ENCODE results near the gene PIGU.

The PIGU gene

DNA sequence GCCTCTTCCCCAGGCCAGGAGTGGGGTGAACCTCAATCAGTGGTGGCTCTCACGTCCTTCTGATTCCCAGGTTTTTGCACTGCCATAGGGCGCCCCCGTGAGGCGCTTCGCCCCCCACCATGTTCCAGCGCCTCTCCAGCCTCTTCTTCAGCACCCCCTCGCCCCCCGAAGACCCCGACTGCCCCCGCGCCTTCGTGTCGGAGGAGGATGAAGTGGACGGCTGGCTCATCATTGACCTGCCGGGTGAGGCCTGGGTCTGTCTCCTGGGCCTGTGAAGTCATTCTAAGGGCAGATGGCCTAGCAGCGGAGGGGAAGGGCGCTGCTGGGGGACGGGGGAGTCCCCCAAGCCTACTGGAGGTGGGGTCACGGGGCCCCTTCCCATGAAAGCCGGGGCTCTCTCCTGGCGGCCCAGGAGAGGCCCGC is 31.7 kb upstream of the PIGU start:
- TF ChIP-seq POLR2AphosphoS5 (IDR thresholded peaks at IDR 0.05; ENCODE audit: low read depth, low read length) (no peak), REST (IDR thresholded peaks at IDR 0.05; ENCODE audit: insufficient read depth in 1 of 2, low read depth in 2 of 2, low read length in 2 of 2) (no peak), FOXP2 (optimal IDR thresholded peaks at IDR 0.05; ENCODE audit: borderline replicate concordance, extremely low read depth, extremely low read length, insufficient read depth) (no peak), SIN3A (IDR thresholded peaks at IDR 0.05; ENCODE audit: borderline replicate concordance, insufficient read depth, low read length) (no peak), TAF1 (IDR thresholded peaks at IDR 0.05; ENCODE audit: borderline replicate concordance, insufficient read depth, low read length) (no peak)

GRCh38 chr20:34706912-34707784 is 30.3 kb upstream of the PIGU start:
- TF ChIP-seq SIN3A (IDR thresholded peaks at IDR 0.05; ENCODE audit: borderline replicate concordance, insufficient read depth, low read length), result no peak
- TF ChIP-seq POLR2AphosphoS5 (IDR thresholded peaks at IDR 0.05; ENCODE audit: low read depth, low read length), result no peak
- no peak for TF ChIP-seq REST (IDR thresholded peaks at IDR 0.05; ENCODE audit: insufficient read depth in 1 of 2, low read depth in 2 of 2, low read length in 2 of 2)
- no peak for TF ChIP-seq TAF1 (IDR thresholded peaks at IDR 0.05; ENCODE audit: borderline replicate concordance, insufficient read depth, low read length)
- no peak for TF ChIP-seq FOXP2 (optimal IDR thresholded peaks at IDR 0.05; ENCODE audit: borderline replicate concordance, extremely low read depth, extremely low read length, insufficient read depth)

DNA sequence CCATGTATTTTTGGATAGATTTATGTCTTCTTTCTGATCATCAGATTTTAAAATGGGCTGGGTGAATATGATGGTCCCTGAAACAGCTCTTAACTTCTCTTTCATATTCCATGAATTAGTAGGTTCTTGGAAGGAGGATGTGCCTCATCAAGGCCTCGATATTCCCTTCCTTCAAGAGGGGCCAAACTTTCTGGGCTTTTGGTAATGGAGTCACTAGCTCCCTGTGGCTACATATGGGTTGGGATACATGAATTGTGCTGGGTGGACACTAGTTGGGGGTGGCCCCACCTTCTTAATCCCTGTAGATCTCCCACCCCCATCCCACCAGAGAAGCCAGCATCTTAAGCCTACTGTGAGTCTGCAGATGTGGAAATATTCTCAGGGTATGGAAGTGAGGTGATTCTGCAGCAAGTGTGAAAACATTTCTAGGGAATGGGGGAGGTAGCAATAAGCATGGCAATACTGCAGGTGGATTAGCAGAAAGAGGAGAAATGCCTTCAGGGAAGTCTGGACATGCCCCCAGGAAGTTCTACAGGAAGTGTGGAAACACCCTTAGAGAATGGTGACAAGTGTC is 29.5 kb upstream of the PIGU start:
- no peak for TF ChIP-seq SIN3A (IDR thresholded peaks at IDR 0.05; ENCODE audit: borderline replicate concordance, insufficient read depth, low read length)
- TF ChIP-seq REST (IDR thresholded peaks at IDR 0.05; ENCODE audit: insufficient read depth in 1 of 2, low read depth in 2 of 2, low read length in 2 of 2), result no peak
- TF ChIP-seq FOXP2 (optimal IDR thresholded peaks at IDR 0.05; ENCODE audit: borderline replicate concordance, extremely low read depth, extremely low read length, insufficient read depth), result no peak
- TF ChIP-seq POLR2AphosphoS5 (IDR thresholded peaks at IDR 0.05; ENCODE audit: low read depth, low read length), result no peak
- TF ChIP-seq TAF1 (IDR thresholded peaks at IDR 0.05; ENCODE audit: borderline replicate concordance, insufficient read depth, low read length), result no peak

DNA sequence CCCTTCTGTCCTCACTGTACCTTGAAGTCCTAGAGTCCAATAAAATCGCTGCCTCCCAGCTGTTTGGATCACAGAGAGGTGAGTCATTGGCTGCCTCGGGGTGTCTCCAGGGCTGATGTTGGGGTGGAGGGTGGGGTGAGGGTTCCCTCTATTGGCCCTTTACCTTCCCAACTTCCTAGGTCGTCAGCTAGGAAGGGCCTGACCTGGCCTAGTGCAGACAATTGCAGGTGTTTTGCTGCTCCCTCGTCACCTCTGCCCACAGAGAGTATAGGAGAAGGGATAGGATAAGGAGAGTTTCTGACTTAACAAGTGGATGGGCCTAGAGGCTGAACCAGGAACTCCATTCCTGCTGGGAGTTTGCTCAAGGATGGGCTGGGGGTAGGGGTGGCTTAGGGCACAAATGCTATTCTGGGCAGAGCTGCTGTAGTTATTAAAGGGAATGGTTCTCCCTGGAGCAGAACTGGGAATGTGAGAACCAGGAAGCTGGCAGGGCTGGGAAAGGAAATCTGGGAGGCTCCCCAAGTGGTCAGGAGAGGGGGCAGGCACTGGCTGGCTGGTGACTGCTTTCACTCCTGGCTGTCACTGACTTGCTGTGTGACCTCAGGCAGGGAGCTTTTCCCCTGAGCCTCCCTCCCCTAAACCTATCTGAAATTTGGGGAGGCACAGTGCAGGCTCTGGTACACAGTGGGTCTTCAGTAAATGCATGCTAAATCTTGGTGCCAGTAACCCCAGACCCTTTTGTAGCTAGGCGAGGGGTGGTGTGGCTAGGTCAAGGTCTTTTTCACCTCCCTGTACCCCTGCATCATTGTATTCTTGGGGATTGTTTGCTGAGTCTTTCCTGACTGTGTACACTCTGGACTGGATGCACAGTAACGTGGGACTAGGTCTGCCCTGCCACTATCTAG is 28.8 kb upstream of the PIGU start:
- TF ChIP-seq FOXP2 (optimal IDR thresholded peaks at IDR 0.05; ENCODE audit: borderline replicate concordance, extremely low read depth, extremely low read length, insufficient read depth) (no peak), REST (IDR thresholded peaks at IDR 0.05; ENCODE audit: insufficient read depth in 1 of 2, low read depth in 2 of 2, low read length in 2 of 2) (no peak), POLR2AphosphoS5 (IDR thresholded peaks at IDR 0.05; ENCODE audit: low read depth, low read length) (no peak), SIN3A (IDR thresholded peaks at IDR 0.05; ENCODE audit: borderline replicate concordance, insufficient read depth, low read length) (no peak), TAF1 (IDR thresholded peaks at IDR 0.05; ENCODE audit: borderline replicate concordance, insufficient read depth, low read length) (no peak)

Measured in PFSK-1 (cell line).